ENCODE results near the gene GIGYF1.
A peak's percentile ranks its signal among the peaks of the same experiment; 100 is the strongest.

DNA sequence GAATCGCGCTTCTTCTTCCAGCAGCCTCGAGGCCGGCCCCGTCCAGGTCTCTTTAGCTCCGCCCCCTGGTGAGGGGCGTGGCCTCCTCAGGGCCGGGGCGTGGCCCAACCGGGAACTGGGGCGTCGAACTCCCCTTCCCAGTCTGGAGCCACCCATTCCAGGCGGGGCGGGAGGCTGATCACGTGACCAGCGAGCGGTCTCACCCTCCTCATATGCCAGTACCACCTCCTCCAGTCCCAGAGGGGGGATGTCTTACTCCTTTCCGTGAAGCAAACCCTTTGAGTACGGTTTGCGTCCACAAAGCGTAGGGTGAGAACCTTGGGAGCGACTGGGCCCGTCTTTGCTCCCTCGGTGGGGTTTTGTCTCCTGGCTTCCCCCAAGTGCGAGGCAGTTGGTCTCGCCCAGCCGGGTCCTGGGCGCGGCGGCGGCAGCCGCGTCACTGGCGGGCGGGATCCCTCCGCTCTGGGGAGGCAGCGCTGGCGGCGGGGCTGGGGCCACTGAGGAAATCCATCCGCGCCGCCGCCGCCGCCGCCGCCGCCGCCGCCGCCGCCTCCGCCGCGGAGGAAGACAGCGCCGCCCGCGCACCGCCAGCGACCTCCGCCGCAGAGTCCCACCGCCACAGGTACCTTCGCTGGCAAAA lies 20.6 kb downstream of the GIGYF1 start, which contains the start of gene GNB2:
- TF ChIP-seq, protein P1, sequence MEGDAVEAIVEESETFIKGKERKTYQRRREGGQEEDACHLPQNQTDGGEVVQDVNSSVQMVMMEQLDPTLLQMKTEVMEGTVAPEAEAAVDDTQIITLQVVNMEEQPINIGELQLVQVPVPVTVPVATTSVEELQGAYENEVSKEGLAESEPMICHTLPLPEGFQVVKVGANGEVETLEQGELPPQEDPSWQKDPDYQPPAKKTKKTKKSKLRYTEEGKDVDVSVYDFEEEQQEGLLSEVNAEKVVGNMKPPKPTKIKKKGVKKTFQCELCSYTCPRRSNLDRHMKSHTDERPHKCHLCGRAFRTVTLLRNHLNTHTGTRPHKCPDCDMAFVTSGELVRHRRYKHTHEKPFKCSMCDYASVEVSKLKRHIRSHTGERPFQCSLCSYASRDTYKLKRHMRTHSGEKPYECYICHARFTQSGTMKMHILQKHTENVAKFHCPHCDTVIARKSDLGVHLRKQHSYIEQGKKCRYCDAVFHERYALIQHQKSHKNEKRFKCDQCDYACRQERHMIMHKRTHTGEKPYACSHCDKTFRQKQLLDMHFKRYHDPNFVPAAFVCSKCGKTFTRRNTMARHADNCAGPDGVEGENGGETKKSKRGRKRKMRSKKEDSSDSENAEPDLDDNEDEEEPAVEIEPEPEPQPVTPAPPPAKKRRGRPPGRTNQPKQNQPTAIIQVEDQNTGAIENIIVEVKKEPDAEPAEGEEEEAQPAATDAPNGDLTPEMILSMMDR (IDR thresholded peaks at IDR 0.05): no peak
- TF ChIP-seq EP300 (IDR thresholded peaks at IDR 0.05) (peak in 2 of 4 donors; percentile 5 to 11), POLR2A (IDR thresholded peaks at IDR 0.05) (no peak)
